ENCODE measurements around the gene SLC31A1.

DNA sequence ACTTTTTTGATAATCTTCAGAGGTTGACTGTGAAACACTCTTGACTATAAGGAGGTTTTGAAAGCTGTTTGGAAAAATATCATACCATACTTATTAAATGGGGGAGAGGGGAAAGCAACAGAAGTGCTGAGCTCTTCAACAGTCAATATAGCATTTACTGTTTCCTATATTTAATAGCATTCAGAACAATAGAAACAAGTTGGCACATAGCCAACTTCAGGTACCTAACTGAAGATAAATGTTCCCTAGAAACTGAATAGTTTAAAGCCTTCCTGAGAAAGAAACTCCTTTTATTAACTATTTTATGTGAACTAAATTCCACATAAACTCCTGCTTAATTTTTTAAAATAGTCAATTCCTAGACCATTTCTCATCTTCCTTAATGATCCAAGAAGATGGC is 26.3 kb downstream of the SLC31A1 start:
- TF ChIP-seq POLR2A (IDR thresholded peaks at IDR 0.05; ENCODE audit: low read depth, low read length) = no peak
- TF ChIP-seq, protein P1, sequence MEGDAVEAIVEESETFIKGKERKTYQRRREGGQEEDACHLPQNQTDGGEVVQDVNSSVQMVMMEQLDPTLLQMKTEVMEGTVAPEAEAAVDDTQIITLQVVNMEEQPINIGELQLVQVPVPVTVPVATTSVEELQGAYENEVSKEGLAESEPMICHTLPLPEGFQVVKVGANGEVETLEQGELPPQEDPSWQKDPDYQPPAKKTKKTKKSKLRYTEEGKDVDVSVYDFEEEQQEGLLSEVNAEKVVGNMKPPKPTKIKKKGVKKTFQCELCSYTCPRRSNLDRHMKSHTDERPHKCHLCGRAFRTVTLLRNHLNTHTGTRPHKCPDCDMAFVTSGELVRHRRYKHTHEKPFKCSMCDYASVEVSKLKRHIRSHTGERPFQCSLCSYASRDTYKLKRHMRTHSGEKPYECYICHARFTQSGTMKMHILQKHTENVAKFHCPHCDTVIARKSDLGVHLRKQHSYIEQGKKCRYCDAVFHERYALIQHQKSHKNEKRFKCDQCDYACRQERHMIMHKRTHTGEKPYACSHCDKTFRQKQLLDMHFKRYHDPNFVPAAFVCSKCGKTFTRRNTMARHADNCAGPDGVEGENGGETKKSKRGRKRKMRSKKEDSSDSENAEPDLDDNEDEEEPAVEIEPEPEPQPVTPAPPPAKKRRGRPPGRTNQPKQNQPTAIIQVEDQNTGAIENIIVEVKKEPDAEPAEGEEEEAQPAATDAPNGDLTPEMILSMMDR (IDR thresholded peaks at IDR 0.05; ENCODE audit: extremely low read depth in 1 of 2, insufficient read depth in 1 of 2, low read depth in 1 of 2, low read length in 2 of 2) = no peak
- TF ChIP-seq FOS (IDR thresholded peaks at IDR 0.05; ENCODE audit: borderline replicate concordance, insufficient read depth, low read length) = no peak
- TF ChIP-seq POLR2AphosphoS5 (IDR thresholded peaks at IDR 0.05; ENCODE audit: insufficient read depth, low read depth, low read length) = no peak
- no peak for TF ChIP-seq EZH2 (IDR thresholded peaks at IDR 0.05; ENCODE audit: borderline replicate concordance, low read depth, low read length, severe bottlenecking)
- no peak for TF ChIP-seq JUN (IDR thresholded peaks at IDR 0.05; ENCODE audit: borderline replicate concordance, insufficient read depth, insufficient read length, low read depth)
